Stimulated activated CD4-positive, alpha-beta T cell treated with anti-CD3 and anti-CD28 coated beads, Interleukin-15, amount 100 ng/mL, for 24 hours (primary cell): Measurements from ENCODE around the gene PLCB1.

Source experiments
- DNase-seq: peaks from one replicate; pipeline ENCODE4 v3.0.0-alpha.2; 2020

Gene PLCB1

DNA sequence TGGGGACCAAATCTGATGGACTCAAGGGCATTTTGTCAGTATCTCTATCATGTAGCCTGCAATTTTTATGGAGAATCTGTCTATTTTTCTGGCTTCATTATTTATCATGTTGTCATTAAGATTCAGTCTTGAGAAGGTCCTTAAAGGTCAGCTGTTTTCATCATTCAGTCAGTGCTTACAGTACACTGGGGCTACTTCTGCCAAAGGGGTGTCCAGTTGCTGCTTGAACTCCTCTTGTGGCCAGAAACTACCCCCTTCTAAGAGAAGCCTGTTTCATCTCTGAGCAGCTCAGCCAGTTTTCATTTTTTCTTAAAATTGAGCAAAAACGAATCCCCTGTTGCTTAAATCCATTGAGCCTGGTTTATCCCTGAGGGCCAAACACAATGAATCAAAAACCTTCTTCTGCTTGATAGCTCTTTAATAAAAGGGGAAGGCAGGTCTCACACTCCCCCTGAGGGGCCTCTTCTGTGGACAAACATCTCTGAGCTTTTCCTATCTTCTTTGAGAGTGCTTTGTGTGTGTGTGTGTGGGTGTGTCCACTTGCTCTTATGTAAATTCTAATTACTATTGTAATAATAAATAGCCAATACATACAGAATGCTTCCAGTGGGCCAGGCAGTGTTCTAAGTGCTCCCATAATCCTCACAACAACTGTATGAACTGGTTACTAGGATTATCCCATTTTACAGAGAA, 172.2 kb downstream of the PLCB1 start:
- DNase-seq: no peak

- DNase-seq: peak; percentile 73
Observed at GRCh38 chr20:8305449-8305978, 173.4 kb downstream of the PLCB1 start.

GRCh38 chr20:8306937-8307336, 174.9 kb downstream of the PLCB1 start:
- no peak for DNase-seq

- no peak for DNase-seq
Observed at GRCh38 chr20:8309634-8310033, 177.6 kb downstream of the PLCB1 start.

DNA sequence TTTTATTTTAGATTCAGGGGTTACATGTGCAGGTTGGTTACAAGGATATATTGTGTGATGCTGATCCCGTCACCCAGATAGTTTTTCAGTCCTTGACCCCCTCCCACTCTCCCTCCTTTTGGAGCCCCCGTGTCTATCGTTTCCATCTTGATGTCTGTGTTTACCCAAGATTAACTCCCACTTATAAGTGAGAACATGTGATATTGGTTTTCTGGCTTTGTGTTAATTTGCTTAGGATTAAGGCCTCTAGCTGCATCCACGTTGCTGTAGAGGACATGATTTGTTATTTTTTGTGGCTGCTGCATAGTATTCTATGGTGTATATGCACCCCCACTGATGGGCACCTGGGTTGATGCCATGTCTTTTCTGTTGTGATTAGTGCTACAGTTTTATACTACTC, 178.6 kb downstream of the PLCB1 start:
- DNase-seq: no peak

GRCh38 chr20:8313073-8313472, 181.0 kb downstream of the PLCB1 start:
- no peak for DNase-seq

- DNase-seq: no peak
Observed at GRCh38 chr20:8315639-8316573, 183.8 kb downstream of the PLCB1 start.

DNA sequence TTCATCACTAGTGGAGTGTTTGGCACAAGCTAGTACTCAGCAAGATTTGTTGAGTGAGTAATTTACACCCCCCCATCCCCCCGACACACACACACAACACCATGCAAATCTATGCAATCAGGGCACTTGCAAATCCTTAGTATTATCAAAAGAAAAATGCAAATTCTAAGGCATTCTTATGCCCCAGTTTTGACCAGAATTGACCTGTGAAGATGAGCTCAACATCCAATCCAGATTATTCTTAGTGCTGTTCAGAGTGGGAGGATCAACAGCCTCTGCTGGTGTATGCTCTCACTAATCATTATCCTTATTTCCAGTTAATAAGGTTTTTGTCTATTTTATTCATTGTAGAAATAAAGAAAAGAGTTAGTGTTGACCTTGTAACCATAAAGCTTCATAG, 185.4 kb downstream of the PLCB1 start:
- no peak for DNase-seq

GRCh38 chr20:8318965-8319625, 187.0 kb downstream of the PLCB1 start:
- DNase-seq: no peak

DNA sequence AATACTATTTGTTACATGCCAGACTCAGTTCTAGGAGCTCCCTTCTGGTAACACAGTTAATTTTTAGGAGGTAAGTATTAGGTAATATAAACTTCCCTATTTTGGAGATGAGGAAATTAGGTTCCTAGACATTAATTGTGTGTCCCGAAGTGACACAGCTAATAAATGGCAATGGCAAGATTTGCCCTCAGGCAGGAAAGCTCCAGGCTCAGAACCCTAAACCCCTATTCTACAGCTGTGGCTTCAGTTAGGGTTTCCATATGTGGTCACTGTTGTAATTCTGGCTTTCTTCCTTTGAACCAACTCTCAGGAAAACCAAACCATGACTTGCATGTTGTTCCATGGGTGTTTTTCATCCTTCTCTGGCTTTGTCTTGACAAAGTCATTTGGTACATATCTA, 188.2 kb downstream of the PLCB1 start:
- DNase-seq: no peak

DNA sequence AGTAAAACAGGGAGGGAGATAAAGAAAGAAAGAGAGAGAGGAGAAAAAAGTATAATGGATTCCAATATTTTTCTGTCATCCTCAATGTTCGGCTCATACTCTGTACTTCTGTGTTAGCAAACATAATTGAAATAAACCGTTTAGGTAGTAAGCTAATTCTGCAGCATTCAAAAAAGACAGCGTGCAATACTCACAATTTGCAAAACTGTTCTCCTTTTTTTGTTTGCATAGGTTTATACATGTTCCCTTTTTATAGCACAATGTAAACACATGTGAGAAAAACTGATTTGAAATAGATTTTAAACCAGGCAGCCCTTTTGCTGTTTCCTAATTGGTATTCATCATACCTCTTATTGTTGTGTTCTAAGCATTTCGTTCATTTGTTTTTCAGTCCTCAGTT, 188.9 kb downstream of the PLCB1 start:
- no peak for DNase-seq

GRCh38 chr20:8322662-8323217, 190.7 kb downstream of the PLCB1 start:
- no peak for DNase-seq

DNA sequence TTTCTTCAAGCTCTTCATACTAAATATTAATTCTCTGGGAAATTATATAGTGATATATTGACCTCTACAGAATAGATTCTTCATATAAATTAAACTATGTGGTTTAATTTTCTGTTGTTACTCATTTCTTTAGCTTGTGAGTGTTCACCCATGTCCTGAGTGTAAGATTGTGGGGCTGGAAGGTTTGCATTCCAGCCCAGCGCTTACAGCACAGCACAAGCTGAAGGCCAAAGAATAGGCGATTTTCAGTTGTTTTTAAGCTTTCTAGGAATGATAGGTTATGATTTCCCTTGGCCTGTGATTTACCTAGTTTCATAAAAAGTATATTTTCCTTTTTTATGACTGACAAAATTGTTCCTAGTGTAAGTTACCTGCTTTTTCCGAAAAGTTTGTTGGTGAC, 194.1 kb downstream of the PLCB1 start:
- no peak for DNase-seq

DNA sequence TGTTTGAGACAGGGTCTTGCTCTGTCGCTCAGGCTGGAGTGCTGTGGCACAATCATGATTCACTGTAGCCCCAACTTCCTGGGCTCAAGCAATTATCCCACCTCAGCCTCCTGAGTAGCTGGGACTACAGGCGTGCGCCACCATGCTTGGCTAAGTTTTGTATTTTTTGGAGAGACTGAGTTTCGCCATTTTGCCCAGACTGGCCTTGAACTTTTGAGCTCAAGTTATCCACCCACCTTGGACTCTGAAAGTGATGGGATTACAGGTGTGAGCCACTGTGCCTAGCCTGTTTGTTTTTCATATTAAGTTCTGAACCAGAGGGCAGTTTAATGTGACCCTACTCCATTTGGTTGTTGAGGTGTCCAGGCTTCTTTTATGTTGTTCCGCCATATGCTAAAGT, 194.8 kb downstream of the PLCB1 start:
- no peak for DNase-seq

- DNase-seq: no peak
Observed at GRCh38 chr20:8328189-8328588, 196.1 kb downstream of the PLCB1 start.

DNA sequence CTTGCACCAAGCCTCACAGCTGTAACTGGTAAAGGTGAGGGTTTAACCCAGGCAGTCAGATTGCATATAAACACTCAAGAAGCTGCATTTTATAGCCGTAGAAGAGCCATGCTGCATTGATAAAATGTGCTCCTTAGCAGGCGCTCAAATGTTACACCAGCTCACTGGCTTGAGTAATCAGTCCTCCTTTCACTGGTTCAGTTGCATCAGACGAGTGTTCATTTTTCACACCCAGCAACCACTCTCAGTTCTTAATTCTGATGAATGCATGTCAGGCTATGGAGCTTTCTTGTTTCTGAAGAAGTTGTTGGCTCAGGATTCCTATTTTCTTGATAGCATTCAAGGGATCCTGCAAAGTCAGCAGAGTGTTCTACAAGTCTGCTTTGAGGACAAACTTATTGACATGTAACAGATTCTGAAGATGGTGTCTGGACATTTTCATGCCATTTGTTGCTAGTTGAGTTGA, 198.3 kb downstream of the PLCB1 start:
- no peak for DNase-seq

- no peak for DNase-seq
Observed at GRCh38 chr20:8330785-8331695, 199.0 kb downstream of the PLCB1 start.

GRCh38 chr20:8331740-8332412, 199.8 kb downstream of the PLCB1 start:
- no peak for DNase-seq

GRCh38 chr20:8334641-8335040, 202.6 kb downstream of the PLCB1 start:
- no peak for DNase-seq

GRCh38 chr20:8335059-8335458, 203.0 kb downstream of the PLCB1 start:
- DNase-seq: no peak

DNA sequence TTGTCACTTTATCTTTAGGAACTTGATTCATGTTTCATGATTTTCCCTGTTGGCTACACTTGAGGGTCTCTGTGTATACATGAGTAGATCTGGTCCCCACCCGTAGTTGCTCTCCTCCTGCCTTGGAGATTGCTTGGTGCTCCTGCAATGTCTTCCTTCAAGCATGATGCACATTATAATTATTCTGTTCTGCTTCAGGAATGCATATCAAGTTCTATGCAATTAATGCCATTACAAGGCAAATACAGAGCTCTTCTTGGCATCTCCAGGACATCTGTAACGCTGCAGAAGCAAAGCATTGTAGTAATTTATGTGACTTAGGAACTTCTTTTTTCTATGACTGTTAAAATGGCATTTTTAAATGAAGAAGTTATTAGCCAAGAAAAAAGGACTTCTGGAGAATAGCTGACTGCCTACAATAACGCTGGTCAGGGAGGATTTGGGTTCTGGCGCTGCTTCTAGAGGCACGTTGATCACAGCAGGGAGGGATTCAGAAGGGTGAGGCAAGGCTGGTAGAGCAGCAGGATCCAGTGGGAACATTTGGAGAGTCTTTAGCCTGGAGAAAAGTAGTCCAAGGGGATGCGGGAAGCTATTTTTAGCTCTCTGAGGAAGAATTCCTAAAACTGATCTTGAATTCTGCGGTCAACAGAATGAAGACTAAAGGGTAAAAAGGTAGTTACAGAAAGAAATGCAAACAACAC, 203.6 kb downstream of the PLCB1 start:
- no peak for DNase-seq
